Measurements from ENCODE around the gene G3BP2. TPM values are rescaled to one million over a fixed set of nuclear protein-coding genes. Genes with fewer than 3 reads are reported as not detected.

The G3BP2 gene
- total and polyA plus RNA-seq, 7 experiments from 2014 or later, result 115 to 299 (median 164) TPM

Other genes with a start within 250 kb of the G3BP2 start
- 10 to 100 TPM; 23.0 to 37.8 (median 29.6) TPM for gene RCHY1, start 159.0 kb downstream of the G3BP2 start, total RNA-seq
- 10 to 100 TPM; 25.0 to 34.8 TPM for gene RCHY1, start 159.0 kb downstream of the G3BP2 start, polyA plus RNA-seq
- gene THAP6, start 158.9 kb downstream of the G3BP2 start, total RNA-seq, result 10 to 100 TPM; 18.2 to 43.9 (median 25.1) TPM
- gene THAP6, start 158.9 kb downstream of the G3BP2 start, polyA plus RNA-seq, result 10 to 100 TPM; 12.3 to 14.0 TPM
- 1 to 10 TPM in 1 of 5 experiments, under 1 TPM in 2, not detected in 2; 0.29 to 2.5 (median 0.54) TPM for gene ODAPH, start 117.3 kb downstream of the G3BP2 start, total RNA-seq
- gene ODAPH, start 117.3 kb downstream of the G3BP2 start, polyA plus RNA-seq, result not detected
- gene CDKL2, start 42.9 kb downstream of the G3BP2 start, total RNA-seq, result 1 to 10 TPM in 1 of 5 experiments, under 1 TPM in 4; 0.22 to 1.2 (median 0.34) TPM
- gene CDKL2, start 42.9 kb downstream of the G3BP2 start, polyA plus RNA-seq, result under 1 TPM; 0.18 to 0.48 TPM
- 10 to 100 TPM; 17.8 to 54.8 (median 35.0) TPM for gene USO1, start 51.2 kb upstream of the G3BP2 start, total RNA-seq
- gene USO1, start 51.2 kb upstream of the G3BP2 start, polyA plus RNA-seq, result 10 to 100 TPM; 23.8 to 27.4 TPM
- 1 to 10 TPM in 2 of 5 experiments, under 1 TPM in 3; 0.07 to 1.5 (median 0.17) TPM for gene PPEF2, start 229.0 kb upstream of the G3BP2 start, total RNA-seq
- gene PPEF2, start 229.0 kb upstream of the G3BP2 start, polyA plus RNA-seq, result not detected